ENCODE measurements around the gene TAS2R31.

DNA sequence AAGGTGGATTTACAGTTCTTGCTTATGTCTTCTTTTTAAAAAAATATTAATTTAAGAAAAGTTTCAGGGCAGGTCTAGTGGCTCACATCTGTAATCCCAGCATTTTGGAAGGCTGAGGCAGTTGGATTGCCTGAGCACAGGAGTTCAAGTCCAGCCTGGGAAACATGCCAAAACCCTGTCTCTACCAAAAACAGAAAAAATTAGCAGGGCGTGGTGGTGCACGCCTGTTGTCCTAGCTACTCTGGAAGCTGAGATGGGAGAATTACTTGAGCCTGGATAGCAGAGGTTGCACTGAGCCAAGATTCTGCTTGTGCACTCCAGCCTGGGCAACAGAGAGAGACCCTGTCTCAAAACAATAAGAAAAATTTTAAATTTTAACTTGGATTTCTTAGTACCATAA, 36.3 kb upstream of the TAS2R31 start:
- TF ChIP-seq, protein P1, sequence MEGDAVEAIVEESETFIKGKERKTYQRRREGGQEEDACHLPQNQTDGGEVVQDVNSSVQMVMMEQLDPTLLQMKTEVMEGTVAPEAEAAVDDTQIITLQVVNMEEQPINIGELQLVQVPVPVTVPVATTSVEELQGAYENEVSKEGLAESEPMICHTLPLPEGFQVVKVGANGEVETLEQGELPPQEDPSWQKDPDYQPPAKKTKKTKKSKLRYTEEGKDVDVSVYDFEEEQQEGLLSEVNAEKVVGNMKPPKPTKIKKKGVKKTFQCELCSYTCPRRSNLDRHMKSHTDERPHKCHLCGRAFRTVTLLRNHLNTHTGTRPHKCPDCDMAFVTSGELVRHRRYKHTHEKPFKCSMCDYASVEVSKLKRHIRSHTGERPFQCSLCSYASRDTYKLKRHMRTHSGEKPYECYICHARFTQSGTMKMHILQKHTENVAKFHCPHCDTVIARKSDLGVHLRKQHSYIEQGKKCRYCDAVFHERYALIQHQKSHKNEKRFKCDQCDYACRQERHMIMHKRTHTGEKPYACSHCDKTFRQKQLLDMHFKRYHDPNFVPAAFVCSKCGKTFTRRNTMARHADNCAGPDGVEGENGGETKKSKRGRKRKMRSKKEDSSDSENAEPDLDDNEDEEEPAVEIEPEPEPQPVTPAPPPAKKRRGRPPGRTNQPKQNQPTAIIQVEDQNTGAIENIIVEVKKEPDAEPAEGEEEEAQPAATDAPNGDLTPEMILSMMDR (IDR thresholded peaks at IDR 0.05): no peak
- TF ChIP-seq POLR2A (IDR thresholded peaks at IDR 0.05) (no peak), POLR2AphosphoS5 (IDR thresholded peaks at IDR 0.05) (no peak), EP300 (IDR thresholded peaks at IDR 0.05) (no peak)
